HL-60 (cell line): ENCODE data around the gene SLC6A7.

Source experiments
- DNase-seq, 2 experiments: peaks; one replicate each; pipeline ENCODE4 v3.0.0-alpha.2; 2010 to 2020; ENCODE audit warnings: low read depth in 1 of 2, low spot score in 1 of 2
- H3K27ac ChIP-seq: fragments of 250-450 bp; sonication (Bioruptor Pico); replicated peaks from 2 replicates; pipeline ENCODE4 v1.5.1; 2020; ENCODE audit warnings: mild to moderate bottlenecking, moderate library complexity
- H3K27me3 ChIP-seq: fragments of 250-450 bp; sonication (Bioruptor Pico); 2 replicates; pipeline ENCODE4 v1.5.1; 2021; ENCODE audit warnings: mild to moderate bottlenecking, moderate library complexity; ENCODE audit not compliant: insufficient read depth, poor library complexity, severe bottlenecking
- H3K4me3 ChIP-seq: replicated peaks from 2 replicates; pipeline ENCODE4 v1.5.1; 2011; ENCODE audit warnings: mild to moderate bottlenecking, control low read depth, low read length; ENCODE audit not compliant: insufficient read depth
- GABPA ChIP-seq: IDR thresholded peaks from 2 replicates; pipeline ENCODE4 v1.6.1; 2012; ENCODE audit warnings: low read depth
- POLR2AphosphoS5 ChIP-seq: IDR thresholded peaks from 2 replicates; pipeline ENCODE4 v1.6.1; 2012; ENCODE audit warnings: low read depth
- SPI1 ChIP-seq: IDR thresholded peaks from 2 replicates; pipeline ENCODE4 v1.6.1; 2012; ENCODE audit warnings: low read depth, mild to moderate bottlenecking, borderline replicate concordance
- TF ChIP-seq, protein P1 (sequence below): IDR thresholded peaks from one replicate; pipeline ENCODE4 v1.5.1; 2011; ENCODE audit warnings: low read length, control low read depth, inconsistent platforms; ENCODE audit not compliant: insufficient read depth
- TF ChIP-seq, protein P2 (sequence below): IDR thresholded peaks from 2 replicates; pipeline ENCODE4 v1.6.1; 2012; ENCODE audit warnings: low read depth; ENCODE audit not compliant: insufficient replicate concordance

Gene SLC6A7

DNA sequence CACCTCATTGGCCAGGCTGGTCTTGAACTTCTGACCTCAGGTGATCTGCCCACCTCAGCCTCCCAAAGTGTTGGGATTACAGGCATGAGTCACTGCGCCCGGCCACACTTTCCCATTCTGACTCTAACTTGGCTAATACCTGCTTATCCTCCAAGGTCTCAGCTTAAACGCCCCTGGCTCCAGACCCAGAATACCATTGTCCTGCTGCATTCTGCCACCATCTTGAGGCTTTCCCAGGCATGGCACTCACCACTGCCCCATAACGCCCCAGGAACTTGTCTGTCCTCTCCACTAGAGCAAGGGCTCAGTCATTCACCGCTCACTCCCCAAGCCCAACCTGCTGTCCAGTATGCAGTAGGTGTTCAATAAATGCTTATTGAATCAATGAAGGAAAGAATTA is 59.9 kb downstream of the SLC6A7 start:
- H3K27me3 ChIP-seq: no peaks in the 10 kb centered on the region
- TF ChIP-seq SPI1 (no peak), POLR2AphosphoS5 (no peak), GABPA (no peak)
- TF ChIP-seq, protein P1, sequence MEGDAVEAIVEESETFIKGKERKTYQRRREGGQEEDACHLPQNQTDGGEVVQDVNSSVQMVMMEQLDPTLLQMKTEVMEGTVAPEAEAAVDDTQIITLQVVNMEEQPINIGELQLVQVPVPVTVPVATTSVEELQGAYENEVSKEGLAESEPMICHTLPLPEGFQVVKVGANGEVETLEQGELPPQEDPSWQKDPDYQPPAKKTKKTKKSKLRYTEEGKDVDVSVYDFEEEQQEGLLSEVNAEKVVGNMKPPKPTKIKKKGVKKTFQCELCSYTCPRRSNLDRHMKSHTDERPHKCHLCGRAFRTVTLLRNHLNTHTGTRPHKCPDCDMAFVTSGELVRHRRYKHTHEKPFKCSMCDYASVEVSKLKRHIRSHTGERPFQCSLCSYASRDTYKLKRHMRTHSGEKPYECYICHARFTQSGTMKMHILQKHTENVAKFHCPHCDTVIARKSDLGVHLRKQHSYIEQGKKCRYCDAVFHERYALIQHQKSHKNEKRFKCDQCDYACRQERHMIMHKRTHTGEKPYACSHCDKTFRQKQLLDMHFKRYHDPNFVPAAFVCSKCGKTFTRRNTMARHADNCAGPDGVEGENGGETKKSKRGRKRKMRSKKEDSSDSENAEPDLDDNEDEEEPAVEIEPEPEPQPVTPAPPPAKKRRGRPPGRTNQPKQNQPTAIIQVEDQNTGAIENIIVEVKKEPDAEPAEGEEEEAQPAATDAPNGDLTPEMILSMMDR: no peak
- TF ChIP-seq, protein P2, sequence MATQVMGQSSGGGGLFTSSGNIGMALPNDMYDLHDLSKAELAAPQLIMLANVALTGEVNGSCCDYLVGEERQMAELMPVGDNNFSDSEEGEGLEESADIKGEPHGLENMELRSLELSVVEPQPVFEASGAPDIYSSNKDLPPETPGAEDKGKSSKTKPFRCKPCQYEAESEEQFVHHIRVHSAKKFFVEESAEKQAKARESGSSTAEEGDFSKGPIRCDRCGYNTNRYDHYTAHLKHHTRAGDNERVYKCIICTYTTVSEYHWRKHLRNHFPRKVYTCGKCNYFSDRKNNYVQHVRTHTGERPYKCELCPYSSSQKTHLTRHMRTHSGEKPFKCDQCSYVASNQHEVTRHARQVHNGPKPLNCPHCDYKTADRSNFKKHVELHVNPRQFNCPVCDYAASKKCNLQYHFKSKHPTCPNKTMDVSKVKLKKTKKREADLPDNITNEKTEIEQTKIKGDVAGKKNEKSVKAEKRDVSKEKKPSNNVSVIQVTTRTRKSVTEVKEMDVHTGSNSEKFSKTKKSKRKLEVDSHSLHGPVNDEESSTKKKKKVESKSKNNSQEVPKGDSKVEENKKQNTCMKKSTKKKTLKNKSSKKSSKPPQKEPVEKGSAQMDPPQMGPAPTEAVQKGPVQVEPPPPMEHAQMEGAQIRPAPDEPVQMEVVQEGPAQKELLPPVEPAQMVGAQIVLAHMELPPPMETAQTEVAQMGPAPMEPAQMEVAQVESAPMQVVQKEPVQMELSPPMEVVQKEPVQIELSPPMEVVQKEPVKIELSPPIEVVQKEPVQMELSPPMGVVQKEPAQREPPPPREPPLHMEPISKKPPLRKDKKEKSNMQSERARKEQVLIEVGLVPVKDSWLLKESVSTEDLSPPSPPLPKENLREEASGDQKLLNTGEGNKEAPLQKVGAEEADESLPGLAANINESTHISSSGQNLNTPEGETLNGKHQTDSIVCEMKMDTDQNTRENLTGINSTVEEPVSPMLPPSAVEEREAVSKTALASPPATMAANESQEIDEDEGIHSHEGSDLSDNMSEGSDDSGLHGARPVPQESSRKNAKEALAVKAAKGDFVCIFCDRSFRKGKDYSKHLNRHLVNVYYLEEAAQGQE: no peak

DNA sequence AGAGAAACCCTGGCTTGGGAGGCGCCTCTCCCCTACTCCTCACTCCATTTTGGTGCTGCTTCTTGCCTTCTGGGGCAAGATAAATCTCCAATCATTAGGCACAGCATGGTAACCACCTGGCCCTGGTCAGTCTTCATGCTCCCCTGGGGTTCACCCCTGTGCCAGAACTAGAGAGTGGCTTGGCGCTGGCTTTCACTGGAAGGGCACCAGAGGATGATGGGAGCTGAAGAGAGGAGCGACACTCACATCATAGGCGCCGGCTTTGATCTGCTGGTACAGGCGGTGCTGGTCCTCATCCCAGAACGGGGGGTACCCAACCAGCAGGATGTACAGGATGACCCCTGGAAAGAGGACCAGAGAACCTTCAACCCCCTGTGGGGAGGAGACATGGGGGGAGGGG is 61.6 kb downstream of the SLC6A7 start:
- Histone ChIP-seq H3K27me3 (no peaks in the 10 kb centered on the region), H3K27ac (no peak overlapping the region), H3K4me3 (no peak overlapping the region)
- no peak for DNase-seq
- TF ChIP-seq GABPA (no peak), POLR2AphosphoS5 (no peak)
- TF ChIP-seq, protein P1: no peak

More for the DNA sequence above, 59.9 kb downstream of the SLC6A7 start:
- no peak for DNase-seq
- Histone ChIP-seq H3K27ac (no peak overlapping the region), H3K4me3 (no peak overlapping the region)

DNA sequence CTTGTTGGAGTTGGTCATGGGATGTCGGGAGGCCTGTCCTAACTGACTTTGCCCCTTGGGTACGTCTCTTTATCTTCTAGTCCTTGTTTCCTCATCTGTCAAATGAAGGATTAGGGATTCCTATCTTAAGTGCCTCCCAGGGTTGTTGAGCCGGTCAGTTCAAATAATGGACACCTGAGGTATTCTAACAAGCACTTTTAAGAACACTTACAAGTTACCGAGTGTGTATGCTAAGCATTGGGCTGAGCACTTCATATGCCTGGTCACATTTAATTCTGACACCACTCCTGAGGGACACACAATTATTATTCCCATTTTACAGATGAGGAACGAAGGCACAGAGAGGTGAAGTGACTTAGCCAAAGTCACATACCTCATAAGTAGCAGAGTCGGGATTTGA is 62.6 kb downstream of the SLC6A7 start:
- Histone ChIP-seq H3K27ac (no peak overlapping the region), H3K4me3 (no peak overlapping the region), H3K27me3 (no peaks in the 10 kb centered on the region)
- TF ChIP-seq GABPA (no peak), POLR2AphosphoS5 (no peak), SPI1 (no peak)
- TF ChIP-seq, protein P1: no peak
- TF ChIP-seq, protein P2: no peak
- DNase-seq: no peak
